GM18951 (cell line): ENCODE measurements around the gene CACNA2D3.

ENCODE experiments used
- POLR2A ChIP-seq: IDR thresholded peaks from 4 replicates; pipeline ENCODE4 v1.6.1; 2011; ENCODE audit warnings: mild to moderate bottlenecking; ENCODE audit not compliant: insufficient read length, insufficient read depth; ENCODE audit errors: extremely low read depth
- in situ Hi-C: fragments of 300-500 bp; cut with MboI; formaldehyde crosslinking; loops from one replicate; pipeline ENCODE4 v1.12.0; 2022; ENCODE audit warnings: low sequenced_read_pairs, mixed read lengths, inconsistent platforms; ENCODE audit not compliant: unreplicated experiment

The CACNA2D3 gene

DNA sequence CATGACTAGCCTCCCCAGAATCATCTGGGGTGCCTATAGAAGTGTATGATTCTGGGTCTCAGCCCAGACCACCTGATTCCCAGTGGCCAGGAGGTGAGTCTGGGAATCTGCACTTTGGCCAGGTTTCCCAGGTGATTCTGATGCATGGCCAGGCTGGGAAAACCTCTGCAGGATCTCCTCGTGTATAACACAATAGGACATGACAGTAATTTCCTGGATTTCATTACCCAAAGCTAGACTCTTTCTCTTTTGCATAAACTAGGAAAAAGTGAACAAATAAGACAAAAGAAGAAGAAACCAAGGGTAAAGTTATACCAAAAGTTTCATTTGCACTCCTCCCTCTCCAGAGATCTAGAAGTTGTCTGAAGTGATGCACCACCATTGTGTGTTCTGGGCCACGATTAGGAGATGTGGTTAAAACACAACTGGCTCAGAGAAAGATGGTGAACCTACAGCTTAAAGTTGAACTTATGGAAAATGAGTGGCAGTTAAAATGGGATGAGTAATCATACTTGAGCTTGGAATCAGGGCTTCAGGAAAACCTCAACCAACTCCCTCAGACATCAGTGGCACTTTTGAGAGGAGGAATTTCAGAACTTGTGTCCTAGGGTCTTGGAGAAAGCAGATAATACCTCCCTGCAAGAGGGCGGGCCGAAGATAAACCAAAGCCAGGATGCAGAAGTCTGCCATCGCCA, 914.7 kb downstream of the CACNA2D3 start:
- in situ Hi-C loops = no loop called here
- no peak for TF ChIP-seq POLR2A

DNA sequence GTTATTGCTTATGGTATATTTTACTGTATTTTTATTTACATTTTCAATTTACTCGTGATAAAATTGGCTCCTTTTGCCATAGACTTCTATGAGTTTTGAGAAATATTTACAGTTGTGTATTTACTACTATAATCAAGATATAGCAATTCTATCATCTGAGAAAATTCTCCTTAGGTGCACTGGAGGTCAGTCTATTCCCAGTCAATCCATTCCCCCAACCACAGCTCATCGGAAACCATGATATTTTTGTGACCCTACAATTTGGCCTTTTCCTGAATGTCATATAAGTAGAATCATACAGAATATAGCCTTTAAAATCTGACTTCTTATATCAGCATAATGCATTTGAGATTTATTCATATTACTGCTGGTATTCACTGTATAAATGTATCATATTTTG, 920.2 kb downstream of the CACNA2D3 start:
- TF ChIP-seq POLR2A = no peak
- in situ Hi-C loops = no loop called here

- in situ Hi-C loops = no loop called here
- no peak for TF ChIP-seq POLR2A
Observed at GRCh38 chr3:55044486-55044885, 922.1 kb downstream of the CACNA2D3 start.

GRCh38 chr3:55059027-55059629, 936.8 kb downstream of the CACNA2D3 start:
- in situ Hi-C loops = no loop called here
- no peak for TF ChIP-seq POLR2A

DNA sequence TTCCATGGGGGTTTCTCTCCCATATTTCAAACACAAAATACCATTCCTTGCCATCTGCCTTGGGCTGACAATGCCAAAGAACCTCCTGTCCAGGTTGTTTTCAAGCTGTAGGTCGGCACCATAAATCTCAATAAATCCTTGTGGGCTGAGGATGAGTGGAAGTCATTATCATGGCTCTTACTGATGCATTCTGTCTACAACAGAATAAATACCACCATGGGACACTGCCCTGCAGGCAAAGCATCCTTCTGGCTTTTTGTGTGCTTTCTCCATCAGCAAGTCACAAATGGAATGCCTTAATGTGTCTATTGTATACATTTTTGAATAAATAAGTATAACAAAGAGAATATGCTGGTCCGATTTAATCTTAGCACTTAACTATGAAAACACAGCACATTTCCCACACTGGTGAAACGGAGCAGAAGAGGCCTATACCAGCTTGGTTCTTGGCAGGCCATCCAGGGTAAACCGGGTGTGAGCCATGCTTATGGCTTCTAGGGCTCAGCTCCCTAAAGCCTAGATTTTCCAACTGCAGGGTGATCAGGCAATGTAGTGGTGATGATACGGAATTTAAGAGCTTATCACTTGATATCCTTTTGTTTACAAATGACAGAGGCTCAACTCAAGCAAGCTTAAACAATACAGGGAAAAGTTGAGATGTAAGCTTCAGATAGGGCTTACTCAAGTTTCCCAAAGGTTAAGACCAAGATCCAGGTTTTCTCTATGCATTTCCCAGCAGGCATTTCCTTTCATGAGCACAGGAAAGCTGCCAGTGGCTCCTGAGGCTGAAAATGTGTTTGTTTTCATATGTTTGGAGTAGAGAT, 938.8 kb downstream of the CACNA2D3 start:
- no peak for TF ChIP-seq POLR2A
- in situ Hi-C loops = no loop called here

GRCh38 chr3:55061720-55062034, 939.3 kb downstream of the CACNA2D3 start:
- in situ Hi-C loops = no loop called here
- no peak for TF ChIP-seq POLR2A

GRCh38 chr3:55064164-55064563, 941.8 kb downstream of the CACNA2D3 start:
- in situ Hi-C loops = no loop called here
- no peak for TF ChIP-seq POLR2A

GRCh38 chr3:55065331-55065730, 943.0 kb downstream of the CACNA2D3 start:
- in situ Hi-C loops = no loop called here
- no peak for TF ChIP-seq POLR2A

GRCh38 chr3:55066551-55067047, 944.2 kb downstream of the CACNA2D3 start:
- in situ Hi-C loops = no loop called here
- no peak for TF ChIP-seq POLR2A

- in situ Hi-C loops = no loop called here
- TF ChIP-seq POLR2A = no peak
Observed at GRCh38 chr3:55069950-55070349, 947.6 kb downstream of the CACNA2D3 start.

GRCh38 chr3:55074796-55075195, 952.4 kb downstream of the CACNA2D3 start:
- in situ Hi-C loops = no loop called here
- TF ChIP-seq POLR2A = no peak

DNA sequence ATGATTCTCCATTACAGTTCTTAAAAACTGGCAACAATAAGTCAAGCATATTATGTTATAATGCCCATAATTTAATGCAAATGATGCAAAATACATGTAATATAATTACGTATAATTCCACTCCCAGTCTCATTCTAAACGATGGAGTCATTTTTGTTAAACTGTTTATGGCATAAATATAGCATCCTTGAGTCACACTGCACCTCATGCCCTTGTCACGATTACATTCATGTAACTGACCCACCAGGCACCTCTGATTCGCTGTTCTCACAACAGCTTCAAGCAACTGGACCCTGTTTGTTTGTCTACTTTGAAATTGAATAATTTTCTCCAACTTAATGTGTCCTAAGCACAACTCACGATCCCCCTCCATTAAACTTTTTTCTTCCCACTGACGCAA, 953.5 kb downstream of the CACNA2D3 start:
- in situ Hi-C loops = no loop called here

GRCh38 chr3:55077726-55078125, 955.4 kb downstream of the CACNA2D3 start:
- no peak for TF ChIP-seq POLR2A
- in situ Hi-C loops = no loop called here

More for the DNA sequence above, 953.5 kb downstream of the CACNA2D3 start:
- TF ChIP-seq POLR2A = no peak
